ENCODE measurements around the gene ZNF425. TPM values are rescaled to one million over a fixed set of nuclear protein-coding genes. Genes with fewer than 3 reads are reported as not detected.
"Not testable (repeated sequence)": the region's sequence is repeated elsewhere in the genome, so short reads cannot be mapped to it uniquely, and the experiment has no call there.

The ZNF425 gene
- total and polyA plus RNA-seq, 4 donors: 0.25 to 0.98 (median 0.58) TPM

GRCh38 chr7:149067869-149068268 is 58.3 kb downstream of the ZNF425 start (continued):
- no peak for TF ChIP-seq REST (IDR thresholded peaks at IDR 0.05)
- TF ChIP-seq RAD21 (IDR thresholded peaks at IDR 0.05): no peak
- TF ChIP-seq SP1 (IDR thresholded peaks at IDR 0.05): no peak

GRCh38 chr7:149063476-149063875 is 62.6 kb downstream of the ZNF425 start:
- H3K27me3 ChIP-seq (ENCODE audit: control insufficient read depth in 4 of 4, insufficient read depth in 4 of 4, low read length in 3 of 4): no peaks in the 10 kb centered on the region
- H3K9ac ChIP-seq (ENCODE audit: low read depth in 1 of 2, low read length in 2 of 2): no peak overlapping the region
- DNase-seq (ENCODE audit: low spot score): no peak
- peaks cover 0 to 4% (median 1%) of the 10 kb centered on the region in 4 donors for H3K36me3 ChIP-seq (ENCODE audit: control insufficient read depth in 4 of 4, insufficient read depth in 3 of 4, low read depth in 1 of 4, low read length in 3 of 4)
- H3K4me1 ChIP-seq (ENCODE audit: control insufficient read depth in 4 of 4, insufficient read depth in 4 of 4, low read length in 3 of 4): peaks cover 0 to 3% (median under 1%) of the 10 kb centered on the region in 4 donors
- H3K4me3 ChIP-seq (ENCODE audit: low read depth in 1 of 3, low read length in 3 of 3): no peak overlapping the region
- H3K27ac ChIP-seq (ENCODE audit: low read depth in 1 of 2, low read length in 2 of 2): no peak overlapping the region
- TF ChIP-seq NR2F2 (IDR thresholded peaks at IDR 0.05) (no peak), GABPA (IDR thresholded peaks at IDR 0.05 in 1 of 2, conservative IDR thresholded peaks at IDR 0.05 in 1 of 2) (no peak), YY1 (IDR thresholded peaks at IDR 0.05) (no peak), EGR1 (IDR thresholded peaks at IDR 0.05; ENCODE audit: low read depth in 2 of 2) (no peak), HNF4G (IDR thresholded peaks at IDR 0.05) (no peak), ZBTB33 (IDR thresholded peaks at IDR 0.05) (no peak), JUND (IDR thresholded peaks at IDR 0.05) (no peak)
- TF ChIP-seq, protein P1, sequence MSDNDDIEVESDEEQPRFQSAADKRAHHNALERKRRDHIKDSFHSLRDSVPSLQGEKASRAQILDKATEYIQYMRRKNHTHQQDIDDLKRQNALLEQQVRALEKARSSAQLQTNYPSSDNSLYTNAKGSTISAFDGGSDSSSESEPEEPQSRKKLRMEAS (IDR thresholded peaks at IDR 0.05): no peak
- no peaks in the 10 kb centered on the region for H3K9me3 ChIP-seq (ENCODE audit: control insufficient read depth in 4 of 4, low read length in 3 of 4)

DNA sequence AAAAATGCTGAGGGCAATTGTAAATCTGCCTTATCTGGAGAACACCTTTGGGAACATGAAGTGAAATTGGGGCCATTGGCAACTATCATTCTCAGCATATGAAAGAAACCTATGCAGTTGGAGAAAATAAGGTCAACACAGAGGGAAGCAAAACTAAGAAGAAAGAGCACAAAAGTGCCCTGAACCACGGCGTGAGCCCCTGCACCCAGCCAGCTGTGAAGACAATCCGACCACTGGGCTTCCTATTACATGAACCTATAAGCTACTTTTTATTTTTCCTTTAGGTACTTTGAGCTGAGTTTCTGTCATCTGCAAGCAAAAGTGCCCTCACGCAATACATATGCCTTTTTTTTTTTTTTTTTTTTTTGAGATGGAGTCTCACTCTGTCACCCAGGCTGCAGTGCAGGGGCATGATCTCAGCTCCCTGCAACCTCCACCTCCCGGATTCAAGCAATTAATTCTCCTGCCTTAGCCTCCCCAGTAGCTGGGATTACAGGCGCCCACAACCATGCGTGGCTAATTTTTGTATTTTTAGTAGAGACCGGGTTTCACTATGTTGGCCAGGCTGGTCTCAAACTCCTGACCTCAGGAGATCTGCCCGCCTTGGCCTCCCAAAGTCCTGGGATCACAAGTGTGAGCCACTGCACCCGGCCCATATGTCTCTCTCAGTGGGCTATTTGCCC is 63.8 kb downstream of the ZNF425 start:
- H3K27ac ChIP-seq (ENCODE audit: low read depth in 1 of 2, low read length in 2 of 2); H3K9ac ChIP-seq (ENCODE audit: low read depth in 1 of 2, low read length in 2 of 2); H3K4me1 ChIP-seq (ENCODE audit: control insufficient read depth in 4 of 4, insufficient read depth in 4 of 4, low read length in 3 of 4); H3K27me3 ChIP-seq (ENCODE audit: control insufficient read depth in 4 of 4, insufficient read depth in 4 of 4, low read length in 3 of 4); H3K4me3 ChIP-seq (ENCODE audit: low read depth in 1 of 3, low read length in 3 of 3); H3K9me3 ChIP-seq (ENCODE audit: control insufficient read depth in 4 of 4, low read length in 3 of 4); DNase-seq (ENCODE audit: low spot score); H3K36me3 ChIP-seq (ENCODE audit: control insufficient read depth in 4 of 4, insufficient read depth in 3 of 4, low read depth in 1 of 4, low read length in 3 of 4): not testable (repeated sequence)
- 94% methylated on average over 10 of the region's 10 CpGs for WGBS
